ENCODE data around the gene IQCK.

The IQCK gene

GRCh38 chr16:19884611-19885450 lies 166.8 kb downstream of the IQCK start, which contains the start of gene GPRC5B:
Gene GPRC5B, minus strand, starts transcription at chr16:19884848. Its CDS starts 12,003 bp downstream, at chr16:19872845.
- H3K4me3 ChIP-seq, result peak within 1 kb of the TSS; percentile 66
- in situ Hi-C loops (cut with MboI; ENCODE audit: low sequenced_read_pairs), result loop anchor here (5.0 to 25.0 kb wide), 4 partner anchors 168 to 498 kb away; partner anchors contain the start of genes IQCK, KNOP1 and VPS35L
- H3K4me1 ChIP-seq, result peaks cover 21% of the 10 kb centered on the region
- peak; percentile 58 to 73 for DNase-seq (ENCODE audit: low spot score in 2 of 2)
- no peaks in the 10 kb centered on the region; the same call in 1 of the 2 replicates for H3K36me3 ChIP-seq (replicated peaks)
- no peaks in the 10 kb centered on the region for H3K27me3 ChIP-seq (ENCODE audit: low read depth)
- no peaks in the 10 kb centered on the region for H3K9me3 ChIP-seq

GRCh38 chr16:19885451-19886072 lies 167.5 kb downstream of the IQCK start:
- no peaks in the 10 kb centered on the region for H3K27me3 ChIP-seq (ENCODE audit: low read depth)
- H3K4me1 ChIP-seq, result peaks cover 21% of the 10 kb centered on the region
- in situ Hi-C loops (cut with MboI; ENCODE audit: low sequenced_read_pairs), result loop anchor here (5.0 to 25.0 kb wide), 4 partner anchors 168 to 498 kb away; partner anchors contain the start of genes IQCK, KNOP1 and VPS35L
- peak overlapping the region; percentile 66 for H3K4me3 ChIP-seq
- no peak for DNase-seq (ENCODE audit: low spot score in 2 of 2)
- H3K9me3 ChIP-seq, result no peaks in the 10 kb centered on the region
- no peaks in the 10 kb centered on the region; the same call in 1 of the 2 replicates for H3K36me3 ChIP-seq (replicated peaks)

GRCh38 chr16:19886073-19886941 lies 168.2 kb downstream of the IQCK start:
- Histone ChIP-seq H3K9me3 (no peaks in the 10 kb centered on the region), H3K4me3 (no peak overlapping the region), H3K36me3 (replicated peaks) (no peaks in the 10 kb centered on the region), H3K27me3 (ENCODE audit: low read depth) (no peaks in the 10 kb centered on the region), H3K4me1 (peaks cover 21% of the 10 kb centered on the region)
- peak; percentile 67 to 91 for DNase-seq (ENCODE audit: low spot score in 2 of 2)
- in situ Hi-C loops (cut with MboI; ENCODE audit: low sequenced_read_pairs), result loop anchor here (5.0 to 25.0 kb wide), 4 partner anchors 169 to 499 kb away; partner anchors contain the start of genes IQCK, KNOP1 and VPS35L

GRCh38 chr16:19888834-19889233 lies 170.8 kb downstream of the IQCK start:
- H3K4me3 ChIP-seq, result no peak overlapping the region
- no peaks in the 10 kb centered on the region for H3K9me3 ChIP-seq
- in situ Hi-C loops (cut with MboI; ENCODE audit: low sequenced_read_pairs), result loop anchor here (5.0 to 25.0 kb wide), 4 partner anchors 172 to 502 kb away; partner anchors contain the start of genes IQCK, KNOP1 and VPS35L
- peaks cover 7% of the 10 kb centered on the region for H3K4me1 ChIP-seq
- DNase-seq (ENCODE audit: low spot score in 2 of 2), result no peak
- H3K27me3 ChIP-seq (ENCODE audit: low read depth), result no peaks in the 10 kb centered on the region
- no peaks in the 10 kb centered on the region for H3K36me3 ChIP-seq (replicated peaks)

GRCh38 chr16:19890901-19891300 lies 172.8 kb downstream of the IQCK start:
- in situ Hi-C loops (cut with MboI; ENCODE audit: low sequenced_read_pairs), result loop anchor here (25.0 kb wide), 1 partner anchor 504 kb away; no protein-coding TSS in a partner anchor
- H3K4me3 ChIP-seq, result no peak overlapping the region
- H3K36me3 ChIP-seq (replicated peaks), result no peaks in the 10 kb centered on the region
- no peaks in the 10 kb centered on the region for H3K27me3 ChIP-seq (ENCODE audit: low read depth)
- no peaks in the 10 kb centered on the region for H3K9me3 ChIP-seq
- no peak for DNase-seq (ENCODE audit: low spot score in 2 of 2)
- H3K4me1 ChIP-seq, result peaks cover 4% of the 10 kb centered on the region

GRCh38 chr16:19892902-19893301 lies 174.8 kb downstream of the IQCK start:
- Histone ChIP-seq H3K4me1 (no peaks in the 10 kb centered on the region), H3K4me3 (no peak overlapping the region), H3K9me3 (no peaks in the 10 kb centered on the region), H3K27me3 (ENCODE audit: low read depth) (no peaks in the 10 kb centered on the region), H3K36me3 (replicated peaks) (no peaks in the 10 kb centered on the region)
- no peak for DNase-seq (ENCODE audit: low spot score in 2 of 2)
- in situ Hi-C loops (cut with MboI; ENCODE audit: low sequenced_read_pairs), result loop anchor here (25.0 kb wide), 1 partner anchor 506 kb away; no protein-coding TSS in a partner anchor

- Histone ChIP-seq H3K36me3 (replicated peaks) (no peaks in the 10 kb centered on the region), H3K9me3 (no peaks in the 10 kb centered on the region), H3K4me1 (no peaks in the 10 kb centered on the region), H3K27me3 (ENCODE audit: low read depth) (no peaks in the 10 kb centered on the region), H3K4me3 (no peak overlapping the region)
- in situ Hi-C loops (cut with MboI; ENCODE audit: low sequenced_read_pairs), result loop anchor here (25.0 kb wide), 1 partner anchor 507 kb away; no protein-coding TSS in a partner anchor
- no peak for DNase-seq (ENCODE audit: low spot score in 2 of 2)
Measured at GRCh38 chr16:19894586-19894985, 176.5 kb downstream of the IQCK start.

- Histone ChIP-seq H3K27me3 (ENCODE audit: low read depth) (no peaks in the 10 kb centered on the region), H3K4me3 (no peak overlapping the region), H3K36me3 (replicated peaks) (no peaks in the 10 kb centered on the region), H3K4me1 (no peaks in the 10 kb centered on the region), H3K9me3 (no peaks in the 10 kb centered on the region)
- DNase-seq (ENCODE audit: low spot score in 2 of 2), result no peak
- in situ Hi-C loops (cut with MboI; ENCODE audit: low sequenced_read_pairs), result loop anchor here (25.0 kb wide), 1 partner anchor 510 kb away; no protein-coding TSS in a partner anchor
Measured at GRCh38 chr16:19896951-19897350, 178.9 kb downstream of the IQCK start.

- no peak for DNase-seq (ENCODE audit: low spot score in 2 of 2)
- no peak overlapping the region for H3K4me3 ChIP-seq
- no peaks in the 10 kb centered on the region for H3K27me3 ChIP-seq (ENCODE audit: low read depth)
- H3K9me3 ChIP-seq, result no peaks in the 10 kb centered on the region
- no peaks in the 10 kb centered on the region for H3K4me1 ChIP-seq
- in situ Hi-C loops (cut with MboI; ENCODE audit: low sequenced_read_pairs), result loop anchor here (25.0 kb wide), 1 partner anchor 511 kb away; no protein-coding TSS in a partner anchor
- H3K36me3 ChIP-seq (replicated peaks), result no peaks in the 10 kb centered on the region
Measured at GRCh38 chr16:19898166-19898565, 180.1 kb downstream of the IQCK start.

- in situ Hi-C loops (cut with MboI; ENCODE audit: low sequenced_read_pairs), result loop anchor here (25.0 kb wide), 1 partner anchor 512 kb away; no protein-coding TSS in a partner anchor
- Histone ChIP-seq H3K9me3 (no peaks in the 10 kb centered on the region), H3K27me3 (ENCODE audit: low read depth) (no peaks in the 10 kb centered on the region), H3K4me3 (no peak overlapping the region), H3K4me1 (no peaks in the 10 kb centered on the region), H3K36me3 (replicated peaks) (no peaks in the 10 kb centered on the region)
- DNase-seq (ENCODE audit: low spot score in 2 of 2), result peak; percentile 73 to 78
Measured at GRCh38 chr16:19898924-19899604, 181.0 kb downstream of the IQCK start.

GRCh38 chr16:19899605-19899955 lies 181.5 kb downstream of the IQCK start:
- in situ Hi-C loops (cut with MboI; ENCODE audit: low sequenced_read_pairs), result loop anchor here (25.0 kb wide), 1 partner anchor 512 kb away; no protein-coding TSS in a partner anchor
- Histone ChIP-seq H3K36me3 (replicated peaks) (no peaks in the 10 kb centered on the region), H3K4me3 (no peak overlapping the region), H3K4me1 (no peaks in the 10 kb centered on the region), H3K9me3 (no peaks in the 10 kb centered on the region), H3K27me3 (ENCODE audit: low read depth) (no peaks in the 10 kb centered on the region)
- DNase-seq (ENCODE audit: low spot score in 2 of 2), result no peak

- H3K4me1 ChIP-seq, result no peaks in the 10 kb centered on the region
- H3K27me3 ChIP-seq (ENCODE audit: low read depth), result no peaks in the 10 kb centered on the region
- no peaks in the 10 kb centered on the region for H3K36me3 ChIP-seq (replicated peaks)
- in situ Hi-C loops (cut with MboI; ENCODE audit: low sequenced_read_pairs), result loop anchor here (10.0 to 25.0 kb wide), 2 partner anchors 74 to 811 kb away; no protein-coding TSS in a partner anchor
- no peak for DNase-seq (ENCODE audit: low spot score in 2 of 2)
- H3K4me3 ChIP-seq, result no peak overlapping the region
- H3K9me3 ChIP-seq, result no peaks in the 10 kb centered on the region
Measured at GRCh38 chr16:19901164-19901563, 183.1 kb downstream of the IQCK start.
